Sigmoid colon (tissue), 7 donors: ENCODE measurements around the gene PRR30. TPM values are rescaled to one million over a fixed set of nuclear protein-coding genes. Genes with fewer than 3 reads are reported as not detected.
"Not testable (repeated sequence)": the region's sequence is repeated elsewhere in the genome, so short reads cannot be mapped to it uniquely, and the experiment has no call there.

Experiments used
- DNase-seq: peaks from one replicate; pipeline ENCODE4 v3.0.0-alpha.2; 2019
- H3K27ac ChIP-seq, 4 donors: fragments of 200-600 bp; sonication (generic); one replicate each; pipeline ENCODE4 v1.5.1; 2016 to 2019; ENCODE audit warnings: mild to moderate bottlenecking in 1 of 4
- H3K27me3 ChIP-seq, 3 donors: fragments of 200-600 bp; sonication (generic); one replicate each; pipeline ENCODE4 v1.5.1; 2019; ENCODE audit warnings: mild to moderate bottlenecking in 1 of 3
- H3K36me3 ChIP-seq, 4 donors: fragments of 200-600 bp; sonication (generic); one replicate each; pipeline ENCODE4 v1.5.1; 2016 to 2019
- H3K4me1 ChIP-seq, 4 donors: fragments of 200-600 bp; sonication (generic); one replicate each; pipeline ENCODE4 v1.5.1; 2017 to 2019
- H3K4me3 ChIP-seq, 4 donors: fragments of 200-600 bp; sonication (generic); one replicate each; pipeline ENCODE4 v1.5.1; 2017 to 2019; ENCODE audit warnings: mild to moderate bottlenecking in 2 of 4, moderate library complexity in 1 of 4
- H3K9me3 ChIP-seq, 4 donors: fragments of 200-600 bp in 3 of 4; sonication (generic) in 3 of 4; one replicate each; pipeline versions ENCODE4 v1.5.1 to v1.6.1; 2013 to 2019
- CTCF ChIP-seq, 4 experiments: fragments of 450-650 bp in 3 of 4; fragments of 200-600 bp in 1 of 4; IDR thresholded peaks; one replicate each; pipeline ENCODE4 v1.5.1; 2016 to 2019; ENCODE audit warnings: antibody characterized with exemption in 4 of 4, mild to moderate bottlenecking in 3 of 4, moderate library complexity in 2 of 4
- EP300 ChIP-seq, 4 donors: sonication (generic); formaldehyde crosslinking; IDR thresholded peaks; one replicate each; pipeline ENCODE4 v1.6.1; 2017; ENCODE audit warnings: antibody characterized with exemption in 4 of 4
- POLR2A ChIP-seq, 2 donors: fragments of 450-650 bp; IDR thresholded peaks; one replicate each; pipeline ENCODE4 v1.6.1; 2016; ENCODE audit warnings: antibody characterized with exemption in 2 of 2, mild to moderate bottlenecking in 2 of 2, moderate library complexity in 2 of 2
- POLR2AphosphoS5 ChIP-seq, 4 donors: sonication (generic); formaldehyde crosslinking; IDR thresholded peaks; one replicate each; pipeline ENCODE4 v1.6.1; 2017; ENCODE audit warnings: antibody characterized with exemption in 4 of 4
- WGBS, 2 donors: extraction: QIAGEN DNeasy Blood & Tissue Kit; methylation state at CpG; one replicate each; pipeline ENCODE4 v1.1.7; 2013; 5-methylcytosine and 5-hydroxymethylcytosine counted together
- intact Hi-C: fragments of 100-400 bp; cut with DNase I; formaldehyde crosslinking; loops from one replicate; pipeline ENCODE4 v1.15.1; 2023
- polyA plus RNA-seq, 3 donors: library from polyadenylated mRNA; stranded (reverse); fragments of 200-250 nt; gene quantifications; one replicate each; pipeline ENCODE4 v1.2.3, GENCODE V29; 2013
- total RNA-seq, 4 donors: library from RNA; depleted of rRNA; stranded (reverse); fragments of >200 nt; gene quantifications; one replicate each; pipeline ENCODE4 v1.1.0, GENCODE V29; 2016
- donor health status: healthy with polysubstance abuse.
- donor health status: Bipolar disorder and iron deficiency.
- donor health status: healthy.

The PRR30 gene
- total and polyA plus RNA-seq, 7 donors, result not detected

GRCh38 chr2:27182346-27182745 is 43.1 kb upstream of the PRR30 start:
- TF ChIP-seq EP300 (IDR thresholded peaks at IDR 0.05) (no peak), POLR2AphosphoS5 (IDR thresholded peaks at IDR 0.05) (no peak), CTCF (IDR thresholded peaks at IDR 0.05) (no peak), POLR2A (IDR thresholded peaks at IDR 0.05) (no peak)
- Histone ChIP-seq H3K27ac (no peak overlapping the region), H3K9me3 (no peaks in the 10 kb centered on the region), H3K4me3 (no peak overlapping the region), H3K4me1 (peaks cover 0 to 10% (median 4%) of the 10 kb centered on the region in 4 donors), H3K27me3 (peaks cover 0 to 6% (median 0%) of the 10 kb centered on the region in 3 donors), H3K36me3 (no peaks in the 10 kb centered on the region)
- intact Hi-C loops, result no loop called here
- DNase-seq, result no peak
- WGBS, 2 donors, result 67 to 79% methylated on average over 4 of the region's 4 CpGs

GRCh38 chr2:27179344-27180000 is 40.3 kb upstream of the PRR30 start:
- no peaks in the 10 kb centered on the region for H3K36me3 ChIP-seq
- no peaks in the 10 kb centered on the region for H3K4me1 ChIP-seq
- 66 to 73% methylated on average over 3 of the region's 3 CpGs for WGBS, 2 donors
- no peaks in the 10 kb centered on the region for H3K9me3 ChIP-seq
- intact Hi-C loops, result no loop called here
- no peak for TF ChIP-seq CTCF (IDR thresholded peaks at IDR 0.05)
- TF ChIP-seq POLR2A (IDR thresholded peaks at IDR 0.05), result no peak
- TF ChIP-seq EP300 (IDR thresholded peaks at IDR 0.05), result no peak
- TF ChIP-seq POLR2AphosphoS5 (IDR thresholded peaks at IDR 0.05), result no peak
- no peak for DNase-seq
- H3K27ac ChIP-seq, result no peak overlapping the region
- peaks cover 0 to 6% (median 0%) of the 10 kb centered on the region in 3 donors for H3K27me3 ChIP-seq
- no peak overlapping the region for H3K4me3 ChIP-seq

GRCh38 chr2:27178469-27178868 is 39.3 kb upstream of the PRR30 start:
- Histone ChIP-seq H3K36me3 (no peaks in the 10 kb centered on the region), H3K27me3 (peaks cover 0 to 6% (median 0%) of the 10 kb centered on the region in 3 donors), H3K9me3 (no peaks in the 10 kb centered on the region), H3K4me1 (no peaks in the 10 kb centered on the region), H3K27ac (no peak overlapping the region), H3K4me3 (no peak overlapping the region)
- intact Hi-C loops, result no loop called here
- no peak for TF ChIP-seq CTCF (IDR thresholded peaks at IDR 0.05)
- TF ChIP-seq POLR2A (IDR thresholded peaks at IDR 0.05), result no peak
- no peak for TF ChIP-seq EP300 (IDR thresholded peaks at IDR 0.05)
- TF ChIP-seq POLR2AphosphoS5 (IDR thresholded peaks at IDR 0.05), result no peak
- no peak for DNase-seq
- WGBS, 2 donors, result 89 to 93% methylated on average over 3 of the region's 3 CpGs

- no peak for TF ChIP-seq EP300 (IDR thresholded peaks at IDR 0.05)
- no peak for TF ChIP-seq POLR2A (IDR thresholded peaks at IDR 0.05)
- no peak for TF ChIP-seq CTCF (IDR thresholded peaks at IDR 0.05)
- TF ChIP-seq POLR2AphosphoS5 (IDR thresholded peaks at IDR 0.05), result no peak
- Histone ChIP-seq H3K4me3 (no peak overlapping the region), H3K27ac (no peak overlapping the region), H3K36me3 (no peaks in the 10 kb centered on the region), H3K9me3 (no peaks in the 10 kb centered on the region), H3K27me3 (peaks cover 0 to 6% (median 0%) of the 10 kb centered on the region in 3 donors), H3K4me1 (no peaks in the 10 kb centered on the region)
- WGBS, 2 donors, result 32 to 67% methylated on average over 15 of the region's 15 CpGs
- no peak for DNase-seq
- intact Hi-C loops, result no loop called here
Observed at GRCh38 chr2:27177441-27178351, 38.5 kb upstream of the PRR30 start.

GRCh38 chr2:27175781-27176180 is 36.6 kb upstream of the PRR30 start:
- DNase-seq, H3K9me3 ChIP-seq, intact Hi-C loops, H3K27ac ChIP-seq, H3K27me3 ChIP-seq, H3K4me1 ChIP-seq, H3K36me3 ChIP-seq, H3K4me3 ChIP-seq: not testable (repeated sequence)
- 93 to 96% methylated on average over 4 of the region's 4 CpGs for WGBS, 2 donors
